Ishikawa (cell line): Measurements from ENCODE around the gene NKD1.

Experiments used
- CEBPB ChIP-seq: IDR thresholded peaks from 2 replicates; pipeline ENCODE4 v1.6.1; 2012
- CREB1 ChIP-seq: IDR thresholded peaks from 2 replicates; pipeline ENCODE4 v1.6.1; 2012; ENCODE audit warnings: low read depth
- EGR1 ChIP-seq: IDR thresholded peaks from 2 replicates; pipeline ENCODE4 v1.6.1; 2012
- EP300 ChIP-seq: IDR thresholded peaks from 2 replicates; pipeline ENCODE4 v1.6.1; 2012; ENCODE audit warnings: borderline replicate concordance
- FOXM1 ChIP-seq: IDR thresholded peaks from 2 replicates; pipeline ENCODE4 v1.6.1; 2012; ENCODE audit warnings: low read depth, borderline replicate concordance
- MAX ChIP-seq: IDR thresholded peaks from 2 replicates; pipeline ENCODE4 v1.6.1; 2012
- NFIC ChIP-seq: IDR thresholded peaks from 2 replicates; pipeline ENCODE4 v1.6.1; 2012
- RAD21 ChIP-seq: IDR thresholded peaks from 2 replicates; pipeline ENCODE4 v1.6.1; 2012; ENCODE audit warnings: low read depth
- REST ChIP-seq: IDR thresholded peaks from 2 replicates; pipeline ENCODE4 v1.6.1; 2012; ENCODE audit warnings: low read depth, mild to moderate bottlenecking
- TAF1 ChIP-seq: IDR thresholded peaks from 2 replicates; pipeline ENCODE4 v1.6.1; 2012; ENCODE audit warnings: low read depth, mild to moderate bottlenecking
- TCF12 ChIP-seq: IDR thresholded peaks from 2 replicates; pipeline ENCODE4 v1.6.1; 2012; ENCODE audit warnings: low read depth
- TEAD4 ChIP-seq: IDR thresholded peaks from 2 replicates; pipeline ENCODE4 v1.6.1; 2012
- YY1 ChIP-seq: IDR thresholded peaks from 2 replicates; pipeline ENCODE4 v1.6.1; 2012; ENCODE audit warnings: low read depth
- ZBTB7A ChIP-seq: IDR thresholded peaks from 2 replicates; pipeline ENCODE4 v1.6.1; 2012; ENCODE audit warnings: low read depth
- TF ChIP-seq, protein P1 (sequence below): IDR thresholded peaks from 2 replicates; pipeline ENCODE4 v1.6.1; 2012

The NKD1 gene

GRCh38 chr16:50634947-50635346 is 86.8 kb downstream of the NKD1 start:
- TF ChIP-seq RAD21 (no peak), EGR1 (no peak), ZBTB7A (no peak), REST (no peak), CEBPB (no peak), TCF12 (no peak), YY1 (no peak), FOXM1 (no peak), EP300 (no peak), CREB1 (no peak), NFIC (no peak), TEAD4 (no peak), TAF1 (no peak), MAX (no peak)
- TF ChIP-seq, protein P1, sequence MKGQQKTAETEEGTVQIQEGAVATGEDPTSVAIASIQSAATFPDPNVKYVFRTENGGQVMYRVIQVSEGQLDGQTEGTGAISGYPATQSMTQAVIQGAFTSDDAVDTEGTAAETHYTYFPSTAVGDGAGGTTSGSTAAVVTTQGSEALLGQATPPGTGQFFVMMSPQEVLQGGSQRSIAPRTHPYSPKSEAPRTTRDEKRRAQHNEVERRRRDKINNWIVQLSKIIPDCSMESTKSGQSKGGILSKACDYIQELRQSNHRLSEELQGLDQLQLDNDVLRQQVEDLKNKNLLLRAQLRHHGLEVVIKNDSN, result no peak

DNA sequence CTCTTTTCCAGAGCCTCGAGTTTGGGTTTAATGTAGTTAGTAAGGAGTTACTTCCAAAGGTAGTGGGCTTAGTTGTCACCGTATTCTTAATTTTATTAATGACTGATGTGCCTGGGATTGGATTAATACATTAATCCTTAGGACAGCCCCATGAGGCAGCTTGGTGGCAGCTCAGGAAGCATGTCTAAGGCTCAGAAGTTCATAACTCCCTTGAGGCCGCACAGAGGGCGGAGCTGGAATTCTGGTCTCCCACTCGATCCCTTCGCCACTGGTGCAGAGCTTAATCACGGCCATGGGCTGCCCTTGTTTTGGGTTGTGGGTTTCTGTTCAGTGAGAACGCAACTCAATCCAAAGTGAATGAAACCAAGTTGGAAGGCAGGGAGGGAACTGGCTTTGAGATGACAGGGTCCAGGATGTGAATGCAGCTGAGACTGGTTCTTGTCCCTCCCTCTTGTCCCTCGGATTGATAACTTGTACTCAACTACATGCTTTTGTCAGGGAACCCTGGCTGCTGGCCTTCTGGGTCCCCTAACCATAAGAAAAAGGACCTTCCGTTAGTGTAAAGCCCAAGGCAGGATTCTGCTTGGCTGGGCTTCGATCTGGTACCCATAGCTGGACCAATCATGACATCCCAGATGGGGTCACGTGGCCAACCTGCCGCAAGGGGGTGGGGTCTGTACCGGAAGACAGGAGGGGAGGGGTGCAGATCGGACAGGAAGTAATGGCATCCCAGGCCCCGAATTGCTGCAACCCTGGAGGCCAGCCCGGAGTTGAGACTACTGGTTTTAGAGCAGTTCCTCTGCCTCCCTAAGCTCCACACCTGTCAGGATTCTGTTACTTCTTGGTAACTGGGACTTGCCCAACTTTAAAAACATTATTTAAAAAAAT is 87.6 kb downstream of the NKD1 start:
- TF ChIP-seq NFIC (no peak), EP300 (no peak), REST (no peak), MAX (no peak), TCF12 (no peak)
- TF ChIP-seq, protein P1, result peak; percentile 68

- TF ChIP-seq YY1 (no peak), RAD21 (no peak), TCF12 (no peak), CEBPB (no peak), TEAD4 (no peak), CREB1 (no peak)
Observed at GRCh38 chr16:50636753-50637374, 88.7 kb downstream of the NKD1 start.

- TF ChIP-seq TCF12 (no peak), FOXM1 (no peak), EP300 (no peak), EGR1 (no peak), TEAD4 (no peak), MAX (no peak), NFIC (no peak), CREB1 (no peak), YY1 (no peak), TAF1 (no peak), RAD21 (no peak), CEBPB (no peak), REST (no peak), ZBTB7A (no peak)
- TF ChIP-seq, protein P1, result no peak
Observed at GRCh38 chr16:50637716-50638602, 89.8 kb downstream of the NKD1 start.
